Body of pancreas (tissue), 4 donors: ENCODE data around the gene AJM1. TPM values are rescaled to one million over a fixed set of nuclear protein-coding genes. Genes with fewer than 3 reads are reported as not detected.
"Not testable (repeated sequence)": the region's sequence is repeated elsewhere in the genome, so short reads cannot be mapped to it uniquely, and the experiment has no call there.

ENCODE experiments used
- ATAC-seq: fragments of 150-250 bp; one replicate; pipeline ENCODE4 v1.9.1; 2016
- DNase-seq, 4 donors: peaks; one replicate each; pipeline ENCODE4 v3.0.0-alpha.2; 2019
- H3K27ac ChIP-seq, 4 donors: fragments of 200-600 bp; sonication (generic); 1 replicate in 3 of 4; 2 replicates in 1 of 4; pipeline versions ENCODE4 v1.5.1 to v1.6.1; 2016 to 2019; ENCODE audit warnings: mild to moderate bottlenecking in 1 of 4, mixed read lengths in 1 of 4, moderate library complexity in 1 of 4
- H3K27me3 ChIP-seq, 2 donors: fragments of 200-600 bp; sonication (generic); one replicate each; pipeline ENCODE4 v1.6.0; 2016; ENCODE audit warnings: mild to moderate bottlenecking in 1 of 2
- H3K36me3 ChIP-seq, 2 donors: fragments of 200-600 bp; sonication (generic); replicated peaks in 1 of 2; 2 replicates each; pipeline ENCODE4 v1.5.1; 2016; ENCODE audit warnings: low read depth in 2 of 2; ENCODE audit not compliant: insufficient read depth in 1 of 2
- H3K4me1 ChIP-seq: fragments of 200-600 bp; sonication (generic); one replicate; pipeline ENCODE4 v1.6.0; 2016
- H3K4me3 ChIP-seq, 2 donors: fragments of 200-600 bp; sonication (generic); 1 replicate in 1 of 2; 2 replicates in 1 of 2; pipeline ENCODE4 v1.5.1; 2016 to 2019
- H3K9me3 ChIP-seq, 3 donors: fragments of 200-600 bp; sonication (generic); 1 replicate in 2 of 3; 2 replicates in 1 of 3; pipeline ENCODE4 v1.5.1; 2016
- CTCF ChIP-seq, 7 experiments: fragments of 450-650 bp in 4 of 7; fragments of 200-600 bp in 3 of 7; sonication (generic) in 3 of 7; IDR thresholded peaks; one replicate each; pipeline ENCODE4 v1.5.1; 2016 to 2019; ENCODE audit warnings: antibody characterized with exemption in 7 of 7
- POLR2A ChIP-seq, 3 donors: fragments of 450-650 bp; IDR thresholded peaks; one replicate each; pipeline ENCODE4 v1.6.1; 2016; ENCODE audit warnings: antibody characterized with exemption in 3 of 3, mild to moderate bottlenecking in 2 of 3
- WGBS, 2 donors: methylation state at CpG; one replicate each; pipeline ENCODE4 v1.1.5; 2017; 5-methylcytosine and 5-hydroxymethylcytosine counted together
- intact Hi-C: fragments of 100-400 bp; cut with DNase I; formaldehyde crosslinking; loops from one replicate; pipeline ENCODE4 v1.15.1; 2023
- total RNA-seq, 2 donors: library from RNA; depleted of rRNA; stranded (reverse); fragments of >200 nt; gene quantifications; one replicate each; pipeline ENCODE4 v1.1.0, GENCODE V29; 2016

The AJM1 gene
- total RNA-seq, 2 donors from 2014 or later, result 5.2 to 13.2 TPM

GRCh38 chr9:136831720-136832104 is 10.6 kb upstream of the AJM1 start:
- no peaks in the 10 kb centered on the region for H3K9me3 ChIP-seq
- H3K27ac ChIP-seq, result no peak overlapping the region
- intact Hi-C loops, result no loop called here
- 90 to 97% methylated on average over 6 to 23 of the region's 23 CpGs for WGBS, 2 donors
- H3K27me3 ChIP-seq, result no peaks in the 10 kb centered on the region
- H3K36me3 ChIP-seq, result peaks cover 0 to 20% of the 10 kb centered on the region in 2 donors
- DNase-seq, result peak in 2 of 4 donors; percentile 11
- TF ChIP-seq POLR2A (IDR thresholded peaks at IDR 0.05) (no peak), CTCF (IDR thresholded peaks at IDR 0.05) (no peak)
- peaks cover 14% of the 10 kb centered on the region for H3K4me1 ChIP-seq
- H3K4me3 ChIP-seq, result no peak overlapping the region
- no peak for ATAC-seq

- Histone ChIP-seq H3K27me3 (no peaks in the 10 kb centered on the region), H3K9me3 (no peaks in the 10 kb centered on the region), H3K27ac (no peak overlapping the region), H3K36me3 (peaks cover 0 to 20% of the 10 kb centered on the region in 2 donors), H3K4me1 (peaks cover 6% of the 10 kb centered on the region), H3K4me3 (no peak overlapping the region)
- no peak for ATAC-seq
- WGBS, 2 donors, result 86 to 88% methylated on average over 8 to 9 of the region's 9 CpGs
- no peak for TF ChIP-seq POLR2A (IDR thresholded peaks at IDR 0.05)
- no peak for TF ChIP-seq CTCF (IDR thresholded peaks at IDR 0.05)
- DNase-seq, result no peak
- intact Hi-C loops, result no loop called here
These were observed 9.7 kb upstream of the AJM1 start for GRCh38 chr9:136832581-136832980.

- H3K9me3 ChIP-seq, H3K27me3 ChIP-seq, DNase-seq, ATAC-seq, H3K4me1 ChIP-seq, H3K4me3 ChIP-seq, intact Hi-C loops, H3K27ac ChIP-seq: not testable (repeated sequence)
- peaks cover 0 to 20% of the 10 kb centered on the region in 2 donors for H3K36me3 ChIP-seq
- 81 to 90% methylated on average over 2 to 9 of the region's 16 CpGs for WGBS, 2 donors
These were observed 8.8 kb upstream of the AJM1 start for GRCh38 chr9:136833381-136834048.

- Histone ChIP-seq H3K27me3 (no peaks in the 10 kb centered on the region), H3K36me3 (peaks cover 0 to 9% of the 10 kb centered on the region in 2 donors), H3K27ac (no peak overlapping the region), H3K4me1 (peaks cover 6% of the 10 kb centered on the region), H3K9me3 (no peaks in the 10 kb centered on the region), H3K4me3 (no peak overlapping the region)
- intact Hi-C loops, result no loop called here
- DNase-seq (peak in 2 of 4 donors; percentile 1 to 10), ATAC-seq (no peak)
- no peak for TF ChIP-seq CTCF (IDR thresholded peaks at IDR 0.05)
- TF ChIP-seq POLR2A (IDR thresholded peaks at IDR 0.05), result no peak
- 94 to 95% methylated on average over 23 to 35 of the region's 36 CpGs for WGBS, 2 donors
These were observed 6.9 kb upstream of the AJM1 start for GRCh38 chr9:136835162-136835931.
